HG03342 (cell line): ENCODE results near the gene GAS2L2.
"Not testable (repeated sequence)": the region's sequence is repeated elsewhere in the genome, so short reads cannot be mapped to it uniquely, and the experiment has no call there.

Experiments
- ATAC-seq: cut with Tn5 transposase; IDR thresholded peaks from one replicate; pipeline ENCODE4 v1.9.1; 2021; ENCODE audit warnings: mild to moderate bottlenecking, moderate library complexity; ENCODE audit not compliant: unreplicated experiment

GAS2L2 gene

GRCh38 chr17:35703308-35703707, 49.7 kb downstream of the GAS2L2 start:
- not testable (repeated sequence) for ATAC-seq

- no peak for ATAC-seq
Observed at GRCh38 chr17:35701491-35701890, 51.5 kb downstream of the GAS2L2 start.

- no peak for ATAC-seq
Observed at GRCh38 chr17:35700150-35700549, 52.9 kb downstream of the GAS2L2 start.

GRCh38 chr17:35698800-35699199, 54.2 kb downstream of the GAS2L2 start:
- ATAC-seq = no peak

- ATAC-seq = no peak
Observed at GRCh38 chr17:35695613-35696012, 57.4 kb downstream of the GAS2L2 start.

- ATAC-seq = no peak
Observed at GRCh38 chr17:35694906-35695305, 58.1 kb downstream of the GAS2L2 start.
